BJ (cell line): ENCODE measurements around the gene ZNF24. TPM values are rescaled to one million over a fixed set of nuclear protein-coding genes. Genes with fewer than 3 reads are reported as not detected.

ENCODE experiments used
- CTCF ChIA-PET: fragments of 350-600 bp; formaldehyde crosslinking; extraction: SDS; loops from one replicate; lab custom pipeline; 2021; ENCODE audit warnings: antibody characterized with exemption, inconsistent platforms; lab: Yijun Ruan, JAX
- POLR2A ChIA-PET: fragments of 300-600 bp; sonication (Branson Sonifier 250); formaldehyde crosslinking; extraction: SDS; loops from one replicate; lab custom pipeline; 2021; ENCODE audit warnings: antibody characterized with exemption; lab: Charles Lee
- DNase-seq: peaks from one replicate; pipeline ENCODE4 v3.0.0-alpha.2; 2011; ENCODE audit warnings: low read depth
- H3K27me3 ChIP-seq: 2 replicates; pipeline ENCODE4 v1.6.0; 2011; ENCODE audit warnings: low read length; ENCODE audit not compliant: control insufficient read depth, insufficient read depth
- H3K36me3 ChIP-seq: 2 replicates; pipeline ENCODE4 v1.5.1; 2011; ENCODE audit warnings: low read length; ENCODE audit not compliant: control insufficient read depth, insufficient read depth
- H3K4me3 ChIP-seq: 2 replicates; pipeline ENCODE4 v1.5.1; 2011; ENCODE audit warnings: low read depth, mild to moderate bottlenecking, control low read depth, low read length
- CTCF ChIP-seq: IDR thresholded peaks from 2 replicates; pipeline ENCODE4 v1.5.1; 2011; ENCODE audit warnings: low read depth, mild to moderate bottlenecking, control low read depth, inconsistent platforms, low read length, moderate library complexity; ENCODE audit not compliant: insufficient read depth
- polyA plus RNA-seq: library from polyadenylated mRNA; depleted of rRNA; stranded (reverse); fragments of >200 nt; gene quantifications from 2 replicates; pipeline ENCODE4 v1.2.3, GENCODE V29; 2011

The ZNF24 gene
- polyA plus RNA-seq, 1 experiment: 14.9 TPM

GRCh38 chr18:35355140-35355618 lies 11.0 kb upstream of the ZNF24 start:
- Histone ChIP-seq H3K27me3 (no peaks in the 10 kb centered on the region), H3K4me3 (no peak overlapping the region), H3K36me3 (no peaks in the 10 kb centered on the region)
- peak; percentile 87 for TF ChIP-seq CTCF
- ChIA-PET POLR2A (no interaction called here), CTCF (interaction anchor here (0.8 to 2.4 kb wide), 11 partner anchors 9 to 126 kb away, joined by 3 to 17 read pairs (median 4); partner anchors contain the start of genes ZNF24 and ZNF397)
- no peak for DNase-seq

GRCh38 chr18:35352778-35353177 lies 8.6 kb upstream of the ZNF24 start:
- CTCF ChIA-PET: no interaction called here
- Histone ChIP-seq H3K4me3 (no peak overlapping the region), H3K36me3 (no peaks in the 10 kb centered on the region), H3K27me3 (no peaks in the 10 kb centered on the region)
- no peak for TF ChIP-seq CTCF
- DNase-seq: no peak
- POLR2A ChIA-PET: interaction anchor here (1.0 kb wide), 1 partner anchor 112 kb away, joined by 5 read pairs; the partner anchor contains the start of gene ZNF397

GRCh38 chr18:35352283-35352682 lies 8.1 kb upstream of the ZNF24 start:
- TF ChIP-seq CTCF: no peak
- DNase-seq: no peak
- Histone ChIP-seq H3K4me3 (no peak overlapping the region), H3K27me3 (no peaks in the 10 kb centered on the region), H3K36me3 (no peaks in the 10 kb centered on the region)
- CTCF ChIA-PET: interaction anchor here (1.0 kb wide), 1 partner anchor 122 kb away, joined by 3 read pairs; no protein-coding TSS in a partner anchor
- POLR2A ChIA-PET: no interaction called here

GRCh38 chr18:35348001-35348400 lies 3.8 kb upstream of the ZNF24 start:
- TF ChIP-seq CTCF: no peak
- DNase-seq: no peak
- Histone ChIP-seq H3K36me3 (no peaks in the 10 kb centered on the region), H3K27me3 (no peaks in the 10 kb centered on the region), H3K4me3 (no peak overlapping the region)
- POLR2A ChIA-PET: no interaction called here
- CTCF ChIA-PET: interaction anchor here (0.6 to 1.1 kb wide), 2 partner anchors 107 to 118 kb away, joined by 3 read pairs; partner anchors contain the start of gene ZNF397

GRCh38 chr18:35345950-35346349 lies 1.7 kb upstream of the ZNF24 start:
- no peak for DNase-seq
- CTCF ChIA-PET: interaction anchor here (0.6 to 3.8 kb wide), 3 partner anchors 9 to 116 kb away, joined by 3 to 14 read pairs (median 13); no protein-coding TSS in a partner anchor
- no peaks in the 10 kb centered on the region for H3K27me3 ChIP-seq
- H3K4me3 ChIP-seq: no peak overlapping the region
- no peaks in the 10 kb centered on the region for H3K36me3 ChIP-seq
- POLR2A ChIA-PET: no interaction called here
- no peak for TF ChIP-seq CTCF
